ENCODE measurements around the gene EIF3K.

DNA sequence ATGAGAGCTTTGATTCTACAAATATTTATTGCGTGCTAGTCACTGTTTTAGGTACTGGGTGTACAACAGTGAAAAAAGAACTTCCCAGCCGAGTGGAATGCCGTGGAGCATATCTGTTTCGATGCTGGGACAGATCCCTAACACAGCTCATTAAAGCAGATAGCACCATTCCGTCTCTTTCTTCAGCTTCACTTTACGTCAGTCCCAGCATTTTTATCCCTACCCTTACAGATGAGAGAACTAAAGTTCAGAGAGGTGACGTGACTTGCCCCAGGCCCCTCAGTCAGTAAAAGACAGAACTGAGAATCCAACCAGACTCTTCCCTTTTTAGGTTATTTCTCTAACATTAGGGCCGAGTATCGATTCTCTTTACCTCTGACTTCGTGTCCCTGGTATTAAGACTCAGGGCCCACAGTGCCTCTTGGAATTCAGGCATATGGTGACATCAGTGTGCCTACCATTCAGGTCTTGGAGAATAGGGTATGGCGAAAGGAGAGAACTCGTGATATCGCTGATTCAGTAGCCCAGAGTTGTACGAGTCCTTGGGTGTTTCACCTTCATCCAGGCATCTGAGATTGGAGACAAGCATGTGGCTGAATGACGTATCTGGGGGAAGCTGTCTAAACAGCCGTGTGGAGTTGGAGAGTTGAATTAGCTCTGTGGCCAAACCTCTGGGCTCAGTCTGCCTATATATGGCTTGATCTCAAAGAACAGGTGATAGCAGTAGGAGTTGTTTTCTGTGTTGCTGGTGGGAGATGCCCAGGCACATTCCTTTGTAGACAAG is 55.6 kb downstream of the EIF3K start:
- TF ChIP-seq POLR2A (IDR thresholded peaks at IDR 0.05) (no peak), CTCF (IDR thresholded peaks at IDR 0.05) (no peak), EP300 (IDR thresholded peaks at IDR 0.05) (peak in 3 of 4 donors; percentile 2 to 90 (median 43))

All from sigmoid colon (tissue), 4 donors.